DMS 273 treated with DMSO at 0.1 percent for 48 hours (cell line): ENCODE results near the gene C1QTNF8.

Experiments
- DNase-seq: peaks from one replicate; lab custom pipeline; 2025; lab: John Stamatoyannopoulos, UW

C1QTNF8 gene

GRCh38 chr16:1127101-1127500 is 31.1 kb upstream of the C1QTNF8 start:
- no peak for DNase-seq

DNA sequence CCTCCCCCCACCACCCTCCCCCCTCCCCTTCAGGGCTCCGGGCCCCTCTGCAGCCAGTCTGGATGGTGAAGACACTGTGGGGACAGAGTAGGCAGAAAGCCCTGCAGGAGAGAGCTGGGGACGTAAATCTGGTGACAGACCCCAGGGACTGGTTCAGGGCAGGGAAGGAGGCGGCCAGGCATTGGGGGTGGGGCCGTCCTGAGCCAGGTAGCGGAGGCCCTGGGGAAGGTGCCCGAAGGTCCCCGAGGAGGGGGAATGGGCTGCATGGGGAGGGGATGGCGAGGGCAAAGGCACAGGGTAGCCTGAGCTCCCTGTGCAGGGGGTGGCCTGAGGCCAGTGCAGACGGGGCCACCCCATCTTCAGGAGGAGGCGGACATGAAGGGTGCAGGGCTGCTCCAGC is 30.5 kb upstream of the C1QTNF8 start:
- DNase-seq = no peak

GRCh38 chr16:1126044-1126443 is 30.0 kb upstream of the C1QTNF8 start:
- no peak for DNase-seq

GRCh38 chr16:1125471-1125870 is 29.4 kb upstream of the C1QTNF8 start:
- DNase-seq = no peak

DNA sequence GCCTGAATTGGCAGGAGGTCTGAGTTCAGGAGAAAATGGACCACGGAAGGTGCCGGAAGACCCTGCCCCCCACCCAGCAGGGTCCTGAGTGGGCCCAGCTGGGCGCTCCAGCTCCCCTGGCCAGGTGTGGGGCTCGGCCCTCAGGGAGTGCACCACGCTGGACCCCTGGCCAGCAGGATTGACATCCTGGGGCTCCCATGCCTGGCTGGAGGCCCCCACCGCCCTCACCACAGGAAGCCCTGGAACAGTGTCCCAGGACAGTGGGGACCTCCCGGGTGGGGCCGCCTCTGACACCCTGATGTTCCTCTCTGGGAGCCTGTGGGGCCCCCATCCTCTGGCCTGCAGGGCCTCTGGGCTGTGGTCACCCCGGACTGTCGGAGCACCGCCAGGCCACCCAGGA is 28.8 kb upstream of the C1QTNF8 start:
- DNase-seq = no peak

DNA sequence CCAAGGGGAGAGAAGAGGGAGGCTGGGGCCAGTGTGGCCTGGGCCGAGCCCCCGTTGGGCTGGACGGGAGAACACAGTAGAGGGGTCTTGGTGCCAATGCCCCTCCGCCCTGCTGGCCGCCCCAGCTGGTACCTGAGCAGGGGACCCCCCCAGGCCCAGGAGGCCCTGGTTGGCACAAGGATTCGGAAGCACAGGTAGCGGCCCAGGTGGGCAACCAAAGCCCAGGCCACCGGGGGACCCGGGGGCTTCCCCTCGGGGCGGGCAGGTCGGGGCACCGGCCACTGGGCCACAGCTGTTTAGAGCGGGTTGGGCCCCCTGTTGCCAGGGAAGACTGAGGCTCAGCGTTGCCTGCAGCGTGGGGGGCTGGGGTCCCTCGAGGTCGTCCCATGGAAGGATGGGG is 28.2 kb upstream of the C1QTNF8 start:
- DNase-seq = no peak

DNA sequence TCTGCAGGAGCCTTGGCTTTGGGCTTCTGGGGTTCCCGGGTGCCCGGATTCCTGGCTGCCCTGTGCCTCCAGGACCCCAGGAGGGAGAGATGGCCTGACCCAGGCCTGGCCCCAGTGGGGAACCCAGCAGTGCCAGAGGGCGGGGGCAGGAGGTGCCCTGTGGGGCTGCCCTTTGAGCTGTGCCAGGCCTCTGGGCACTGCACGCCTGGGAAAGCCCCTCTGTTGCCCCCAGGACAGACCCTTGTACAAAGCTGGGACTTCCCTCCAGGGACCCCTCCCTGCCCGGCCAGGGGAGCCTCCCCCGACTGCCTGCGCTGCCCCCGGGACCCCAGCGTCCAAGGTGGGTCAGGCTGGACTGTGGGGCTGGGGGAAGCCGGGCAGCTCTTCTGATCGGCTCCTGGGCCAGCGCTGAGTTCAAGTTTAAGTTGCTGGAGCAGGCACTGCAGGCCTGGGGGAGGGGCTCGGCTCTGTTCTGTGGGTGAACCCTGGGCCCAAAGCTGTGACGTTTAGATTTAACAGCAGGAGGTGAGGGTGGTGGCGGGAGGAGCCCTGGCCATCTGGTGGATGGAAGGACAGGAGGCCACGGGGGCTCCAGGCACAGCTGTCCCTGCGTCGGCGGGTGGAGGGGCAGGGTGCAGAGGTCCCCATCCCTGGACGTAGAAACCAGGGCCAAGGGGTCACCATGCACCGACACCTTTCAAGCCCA is 27.6 kb upstream of the C1QTNF8 start:
- no peak for DNase-seq

DNA sequence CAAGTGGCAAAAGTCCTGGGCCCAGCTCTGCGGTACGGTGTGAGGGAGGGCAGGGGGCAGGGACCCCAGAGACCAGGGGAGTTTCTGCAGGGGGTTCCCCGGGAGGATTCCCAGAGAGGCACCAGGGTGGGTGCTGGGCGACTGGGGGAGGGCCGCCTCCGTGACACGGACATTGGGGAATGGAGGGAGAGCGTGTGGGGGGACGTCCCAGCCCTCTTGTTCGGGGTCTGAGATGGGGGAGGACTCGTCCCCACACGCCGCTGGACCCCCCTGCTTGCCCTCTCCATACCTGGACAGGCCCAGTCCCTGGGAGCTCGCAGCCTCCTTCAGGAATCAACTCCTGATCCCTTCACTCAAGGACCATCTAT is 26.3 kb upstream of the C1QTNF8 start:
- no peak for DNase-seq

GRCh38 chr16:1121601-1122397 is 25.8 kb upstream of the C1QTNF8 start:
- DNase-seq = no peak

- no peak for DNase-seq
Measured at GRCh38 chr16:1121009-1121408, 25.0 kb upstream of the C1QTNF8 start.

GRCh38 chr16:1120577-1120941 is 24.5 kb upstream of the C1QTNF8 start:
- no peak for DNase-seq

- DNase-seq = no peak
Measured at GRCh38 chr16:1119766-1120576, 23.9 kb upstream of the C1QTNF8 start.

- DNase-seq = no peak
Measured at GRCh38 chr16:1119129-1119528, 23.1 kb upstream of the C1QTNF8 start.

DNA sequence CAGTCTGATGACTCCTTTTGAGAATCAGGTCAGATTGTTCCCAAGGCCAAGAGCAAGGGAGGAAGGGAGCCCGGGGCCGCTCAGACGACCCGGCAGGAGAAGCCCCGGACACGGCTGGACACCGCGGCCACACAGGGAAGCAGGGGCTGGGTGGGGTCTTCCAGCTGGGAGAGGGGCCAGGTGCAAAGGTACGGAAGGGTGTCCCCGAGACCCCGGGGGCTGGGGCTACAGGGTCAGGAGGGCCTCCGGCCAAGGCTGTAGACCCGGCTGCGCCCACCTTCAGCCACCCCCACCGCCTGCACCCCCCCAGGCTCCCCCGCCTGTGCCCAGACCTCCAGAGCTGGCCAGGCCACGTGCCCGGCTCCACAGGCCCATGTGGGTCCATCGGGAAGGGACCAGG is 21.9 kb upstream of the C1QTNF8 start:
- DNase-seq = no peak

DNA sequence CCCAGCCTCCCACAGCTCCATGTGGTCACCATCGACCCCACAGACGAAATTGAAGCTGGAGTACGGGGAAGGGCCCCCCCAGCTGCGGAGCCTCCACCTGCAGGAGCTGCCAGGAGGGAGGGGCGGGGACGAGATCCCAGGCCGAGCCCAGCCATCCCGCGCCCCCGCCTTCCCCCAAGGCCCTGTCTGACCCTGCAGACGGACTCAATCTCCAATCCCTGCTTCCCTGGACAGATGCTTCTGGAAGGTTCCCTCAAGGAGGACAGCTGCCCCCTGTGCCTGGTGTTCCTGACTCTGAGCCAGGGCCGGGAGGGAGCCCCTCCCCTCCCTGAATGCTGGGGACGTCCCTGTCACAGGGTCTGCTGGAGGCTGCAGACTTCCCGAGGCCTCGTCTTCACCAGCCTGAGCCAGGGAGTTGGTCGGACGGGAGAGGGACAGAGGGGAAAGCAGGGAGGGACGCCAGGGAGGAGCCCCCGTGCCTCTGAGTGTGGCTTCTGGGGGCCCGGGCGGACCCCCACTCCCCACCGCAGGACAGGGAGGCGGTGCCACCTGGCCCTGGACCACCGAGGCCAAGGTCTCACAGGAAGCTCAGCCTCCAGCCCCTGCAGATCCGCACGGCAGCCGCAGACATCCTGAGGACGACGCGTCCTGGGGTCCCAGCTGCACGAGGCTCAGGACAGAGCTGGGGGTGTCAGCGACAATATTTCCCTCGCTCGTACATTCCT is 21.3 kb upstream of the C1QTNF8 start:
- DNase-seq = no peak

DNA sequence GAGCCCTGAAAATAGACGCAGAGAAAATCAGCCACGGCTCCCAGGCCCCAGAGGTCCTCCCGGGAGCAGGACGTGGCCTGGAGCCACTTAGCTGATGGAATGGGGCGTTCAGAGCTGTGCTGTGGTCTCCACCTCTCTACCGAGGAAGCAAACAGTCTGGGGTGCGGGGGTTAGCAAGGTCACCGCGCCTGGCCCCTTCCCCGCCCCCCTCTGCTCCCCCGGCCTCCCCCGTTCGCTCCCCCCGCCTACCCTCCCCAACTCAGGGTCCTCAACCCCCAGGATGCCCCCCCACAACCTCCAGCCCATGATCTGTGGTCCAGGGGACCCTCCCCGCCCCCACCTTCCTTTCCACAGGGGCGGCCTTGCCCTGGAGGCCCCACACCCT is 20.6 kb upstream of the C1QTNF8 start:
- DNase-seq = no peak

DNA sequence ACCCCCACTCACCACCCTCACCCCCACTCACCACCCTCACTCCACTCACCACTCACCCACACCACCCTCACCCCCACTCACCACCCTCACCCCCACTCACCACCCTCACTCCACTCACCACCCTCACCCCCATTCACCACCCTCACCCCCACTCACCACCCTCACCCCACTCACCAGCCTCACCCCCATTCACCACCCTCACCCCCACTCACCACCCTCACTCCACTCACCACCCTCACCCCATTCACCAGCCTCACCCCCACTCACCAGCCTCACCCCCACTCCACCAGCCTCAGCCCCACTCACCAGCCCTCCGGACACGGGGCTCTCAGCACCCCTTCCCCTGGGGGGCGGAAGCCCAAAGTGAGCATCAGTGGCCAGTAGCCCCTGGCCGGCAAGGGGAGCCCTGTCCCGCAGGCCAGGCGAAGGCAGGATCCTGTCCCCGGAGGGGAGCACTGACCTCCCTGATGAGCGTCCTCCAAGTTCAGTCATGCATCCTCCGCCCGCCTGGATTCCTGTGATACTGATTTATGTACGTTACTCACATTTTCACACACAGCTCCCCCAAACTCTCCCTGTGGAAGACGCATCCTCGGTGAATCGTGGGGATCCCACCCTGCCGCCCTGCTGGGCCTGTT is 18.0 kb upstream of the C1QTNF8 start:
- DNase-seq = no peak

DNA sequence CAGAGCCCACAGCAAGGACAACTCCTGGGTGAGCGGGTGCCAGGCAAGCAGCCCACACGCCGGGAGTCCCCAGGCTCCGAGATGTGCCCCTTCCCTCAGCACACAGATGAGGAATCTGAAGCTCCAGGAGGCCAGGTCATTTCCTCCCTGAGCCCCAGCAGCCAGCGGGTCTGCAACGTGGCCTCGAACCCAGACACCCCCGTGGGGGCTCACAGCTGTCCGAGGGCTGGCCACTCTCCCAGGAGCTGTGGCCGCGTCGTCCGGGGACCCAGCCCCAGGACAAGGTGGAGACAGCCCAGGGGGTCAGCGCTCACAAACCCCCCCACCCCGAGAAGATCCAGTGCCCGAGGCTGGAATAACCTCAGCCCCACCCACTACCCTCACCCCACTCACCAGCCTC is 17.4 kb upstream of the C1QTNF8 start:
- no peak for DNase-seq

DNA sequence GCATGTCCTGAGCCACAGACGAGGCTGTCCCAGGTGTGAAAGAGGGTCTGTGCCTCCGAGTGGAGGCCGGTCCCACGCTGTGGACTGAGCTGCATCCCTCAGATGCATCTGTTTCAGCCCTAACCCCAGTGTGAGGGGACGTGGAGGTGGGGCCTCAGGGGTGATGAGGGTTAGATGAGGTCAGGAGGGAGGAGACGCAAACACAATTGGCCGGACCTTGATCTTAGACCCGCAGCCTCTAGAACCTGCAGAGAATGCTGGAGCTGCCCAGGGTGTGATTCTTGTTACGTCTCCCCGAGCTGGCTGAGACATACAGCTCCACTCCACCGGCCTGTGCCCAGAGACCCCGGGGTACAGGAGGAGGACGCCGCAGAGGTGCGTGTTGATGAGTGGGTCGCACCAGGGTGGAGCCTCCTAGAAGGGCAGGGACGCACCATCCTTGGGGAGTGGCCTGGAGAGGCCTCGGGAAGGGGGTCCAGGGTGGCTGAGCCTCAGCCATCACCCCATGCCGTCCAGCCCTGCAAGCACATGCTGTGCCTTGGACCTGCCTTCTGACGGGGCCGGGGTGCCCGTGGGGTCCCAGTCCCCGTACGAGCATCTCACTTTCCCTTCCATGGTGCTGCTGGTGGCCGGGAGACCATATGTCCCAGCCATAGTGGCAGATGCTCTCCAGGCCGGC is 16.6 kb upstream of the C1QTNF8 start:
- DNase-seq = no peak

DNA sequence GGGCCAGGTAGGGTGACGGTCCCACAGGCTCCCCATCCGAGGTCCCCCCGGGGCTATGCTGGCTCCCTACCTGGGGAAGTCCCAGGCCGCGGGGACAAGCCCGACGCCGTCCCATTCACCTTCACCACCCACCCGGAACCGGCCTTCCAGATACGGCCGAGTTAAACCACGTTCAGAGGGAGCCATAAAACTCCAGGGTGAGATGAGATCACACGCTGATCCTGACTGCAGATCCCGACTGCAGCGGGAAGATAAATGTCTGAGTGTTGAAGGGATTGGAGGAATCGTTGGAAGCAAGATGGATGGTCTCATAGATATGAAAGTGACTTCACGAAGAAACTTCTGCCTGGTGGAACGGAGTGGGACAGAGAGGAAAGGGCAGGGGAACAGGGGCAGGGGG is 13.6 kb upstream of the C1QTNF8 start:
- no peak for DNase-seq
